Ishikawa (cell line): ENCODE results near the gene TNS3.

Experiments used
- CEBPB ChIP-seq: IDR thresholded peaks from 2 replicates; pipeline ENCODE4 v1.6.1; 2012
- CREB1 ChIP-seq: IDR thresholded peaks from 2 replicates; pipeline ENCODE4 v1.6.1; 2012; ENCODE audit warnings: low read depth
- EGR1 ChIP-seq: IDR thresholded peaks from 2 replicates; pipeline ENCODE4 v1.6.1; 2012
- EP300 ChIP-seq: IDR thresholded peaks from 2 replicates; pipeline ENCODE4 v1.6.1; 2012; ENCODE audit warnings: borderline replicate concordance
- FOXM1 ChIP-seq: IDR thresholded peaks from 2 replicates; pipeline ENCODE4 v1.6.1; 2012; ENCODE audit warnings: low read depth, borderline replicate concordance
- MAX ChIP-seq: IDR thresholded peaks from 2 replicates; pipeline ENCODE4 v1.6.1; 2012
- NFIC ChIP-seq: IDR thresholded peaks from 2 replicates; pipeline ENCODE4 v1.6.1; 2012
- RAD21 ChIP-seq: IDR thresholded peaks from 2 replicates; pipeline ENCODE4 v1.6.1; 2012; ENCODE audit warnings: low read depth
- REST ChIP-seq: IDR thresholded peaks from 2 replicates; pipeline ENCODE4 v1.6.1; 2012; ENCODE audit warnings: low read depth, mild to moderate bottlenecking
- TAF1 ChIP-seq: IDR thresholded peaks from 2 replicates; pipeline ENCODE4 v1.6.1; 2012; ENCODE audit warnings: low read depth, mild to moderate bottlenecking
- TCF12 ChIP-seq: IDR thresholded peaks from 2 replicates; pipeline ENCODE4 v1.6.1; 2012; ENCODE audit warnings: low read depth
- TEAD4 ChIP-seq: IDR thresholded peaks from 2 replicates; pipeline ENCODE4 v1.6.1; 2012
- USF1 ChIP-seq: IDR thresholded peaks from 2 replicates; pipeline ENCODE4 v1.6.1; 2012
- YY1 ChIP-seq: IDR thresholded peaks from 2 replicates; pipeline ENCODE4 v1.6.1; 2012; ENCODE audit warnings: low read depth
- ZBTB7A ChIP-seq: IDR thresholded peaks from 2 replicates; pipeline ENCODE4 v1.6.1; 2012; ENCODE audit warnings: low read depth

The TNS3 gene

GRCh38 chr7:47515305-47515834, 66.5 kb downstream of the TNS3 start:
- no peak for TF ChIP-seq EP300
- no peak for TF ChIP-seq RAD21
- no peak for TF ChIP-seq NFIC
- TF ChIP-seq CREB1, result no peak
- TF ChIP-seq EGR1, result no peak
- TF ChIP-seq FOXM1, result no peak
- TF ChIP-seq TAF1, result no peak
- TF ChIP-seq TEAD4, result no peak
- no peak for TF ChIP-seq USF1
- no peak for TF ChIP-seq ZBTB7A
- no peak for TF ChIP-seq TCF12
- TF ChIP-seq REST, result no peak
- TF ChIP-seq MAX, result no peak
- no peak for TF ChIP-seq CEBPB
- TF ChIP-seq YY1, result no peak

- TF ChIP-seq REST (no peak), NFIC (no peak), EGR1 (no peak), EP300 (no peak), FOXM1 (no peak), CEBPB (no peak), TAF1 (no peak), YY1 (no peak), MAX (no peak), RAD21 (no peak), TCF12 (no peak), ZBTB7A (no peak), CREB1 (no peak), USF1 (no peak)
Observed at GRCh38 chr7:47514818-47515217, 67.1 kb downstream of the TNS3 start.

- TF ChIP-seq EGR1, result no peak
- TF ChIP-seq TAF1, result no peak
- TF ChIP-seq USF1, result no peak
- TF ChIP-seq RAD21, result no peak
- TF ChIP-seq NFIC, result no peak
- TF ChIP-seq FOXM1, result no peak
- no peak for TF ChIP-seq YY1
- TF ChIP-seq CEBPB, result no peak
- TF ChIP-seq TEAD4, result no peak
- no peak for TF ChIP-seq TCF12
- TF ChIP-seq ZBTB7A, result no peak
- no peak for TF ChIP-seq REST
- TF ChIP-seq EP300, result no peak
- no peak for TF ChIP-seq MAX
- no peak for TF ChIP-seq CREB1
Observed at GRCh38 chr7:47514367-47514766, 67.5 kb downstream of the TNS3 start.
